Spleen (tissue), 11 donors: ENCODE data around the gene MMAB. TPM values are rescaled to one million over a fixed set of nuclear protein-coding genes. Genes with fewer than 3 reads are reported as not detected.

Source experiments
- DNase-seq: peaks from one replicate; pipeline ENCODE4 v3.0.0-alpha.2; 2020
- H3K27ac ChIP-seq, 8 donors: fragments of 200-600 bp; sonication (generic) in 7 of 8; 1 replicate in 4 of 8; 2 replicates in 4 of 8; pipeline versions ENCODE4 v1.5.0 to v1.8.0; 2016 to 2021; ENCODE audit warnings: inconsistent platforms in 4 of 8, mild to moderate bottlenecking in 4 of 8, moderate library complexity in 1 of 8
- H3K27me3 ChIP-seq, 7 donors: fragments of 200-600 bp; sonication (generic) in 6 of 7; replicated peaks in 1 of 7; 1 replicate in 4 of 7; 2 replicates in 3 of 7; pipeline versions ENCODE4 v1.5.0 to v1.8.0; 2016 to 2021; ENCODE audit warnings: inconsistent platforms in 3 of 7, mild to moderate bottlenecking in 1 of 7
- H3K36me3 ChIP-seq, 6 donors: fragments of 200-600 bp; sonication (generic) in 5 of 6; 1 replicate in 4 of 6; 2 replicates in 2 of 6; pipeline versions ENCODE4 v1.5.0 to v1.8.0; 2016 to 2021; ENCODE audit warnings: inconsistent platforms in 2 of 6
- H3K4me1 ChIP-seq, 6 donors: fragments of 200-600 bp; sonication (generic) in 5 of 6; 1 replicate in 3 of 6; 2 replicates in 3 of 6; pipeline versions ENCODE4 v1.5.0 to v1.8.0; 2016 to 2021; ENCODE audit warnings: inconsistent platforms in 3 of 6
- H3K4me3 ChIP-seq, 8 donors: fragments of 200-600 bp; sonication (generic) in 7 of 8; 1 replicate in 4 of 8; 2 replicates in 4 of 8; pipeline versions ENCODE4 v1.5.0 to v1.8.0; 2016 to 2021; ENCODE audit warnings: inconsistent platforms in 4 of 8, mild to moderate bottlenecking in 4 of 8, moderate library complexity in 2 of 8
- H3K9me3 ChIP-seq, 8 donors: fragments of 200-600 bp; sonication (generic) in 7 of 8; 1 replicate in 4 of 8; 2 replicates in 4 of 8; pipeline versions ENCODE4 v1.5.0 to v1.8.0; 2016 to 2021; ENCODE audit warnings: inconsistent platforms in 4 of 8
- CTCF ChIP-seq, 11 experiments: fragments of 200-600 bp in 7 of 11; fragments of 450-650 bp in 4 of 11; sonication (generic) in 4 of 11; IDR thresholded peaks in 8 of 11; conservative IDR thresholded peaks in 3 of 11; 1 replicate in 7 of 11; 2 replicates in 4 of 11; pipeline versions ENCODE4 v1.4.0 to v1.8.0; 2016 to 2021; ENCODE audit warnings: antibody characterized with exemption in 11 of 11, inconsistent platforms in 4 of 11, mild to moderate bottlenecking in 1 of 11
- POLR2A ChIP-seq, 3 donors: fragments of 450-650 bp; IDR thresholded peaks; one replicate each; pipeline ENCODE4 v1.5.1; 2017; ENCODE audit warnings: antibody characterized with exemption in 3 of 3, mild to moderate bottlenecking in 1 of 3
- POLR2AphosphoS5 ChIP-seq, 3 donors: sonication (generic); formaldehyde crosslinking; IDR thresholded peaks; one replicate each; pipeline ENCODE4 v1.5.1; 2017; ENCODE audit warnings: antibody characterized with exemption in 3 of 3
- WGBS, 5 donors: extraction: QIAGEN DNeasy Blood & Tissue Kit in 3 of 5; methylation state at CpG; one replicate each; pipeline versions ENCODE4 v1.1.5 to v1.1.7; 2013 to 2018; 5-methylcytosine and 5-hydroxymethylcytosine counted together
- intact Hi-C: fragments of 100-400 bp; cut with DNase I; formaldehyde crosslinking; loops from one replicate; pipeline ENCODE4 v1.15.0; 2023; ENCODE audit warnings: low total_unique reads
- polyA plus RNA-seq, 3 donors: library from polyadenylated mRNA; stranded (reverse); fragments of 200-250 nt; gene quantifications; one replicate each; pipeline ENCODE4 v1.2.1, GENCODE V29; 2013
- total RNA-seq, 7 donors: library from RNA; depleted of rRNA in 3 of 7; stranded (reverse); fragments of >200 nt in 3 of 7; fragmentation: NEBNext Ultra II Directional in 4 of 7; extraction: Animal tissue kit (Norgen Biotek cat#: 25700) in 4 of 7; gene quantifications; one replicate each; pipeline versions ENCODE4 v1.1.0 to v1.2.1, GENCODE V29; 2016 to 2021
- donor health status: healthy with polysubstance abuse.
- donor health status: DM: no; HTN: no; CAD: no; lungs with moderate emphysema.
- donor health status: DM: no; HTN: no; CAD: no.
- donor health status: Bipolar disorder and iron deficiency.
- donor health status: healthy.
- donor health status: DM: no; HTN: no; CAD: no.
- donor health status: DM: yes; HTN: yes; CAD: no.

Gene MMAB
- total and polyA plus RNA-seq, 10 donors: 14.5 to 41.7 (median 20.3) TPM

GRCh38 chr12:109555431-109556315 is 17.6 kb downstream of the MMAB start:
- peaks cover 0 to 11% (median 0%) of the 10 kb centered on the region in 6 donors for H3K4me1 ChIP-seq
- intact Hi-C loops: no loop called here
- 73 to 90% (median 83%) methylated on average over 17 to 18 of the region's 18 CpGs for WGBS, 5 donors

GRCh38 chr12:109554761-109555160 is 18.5 kb downstream of the MMAB start:
- H3K36me3 ChIP-seq: peaks cover 0 to 12% (median 2%) of the 10 kb centered on the region in 6 donors
- 74 to 83% (median 80%) methylated on average over 6 of the region's 6 CpGs for WGBS, 5 donors
- peaks cover 0 to 11% (median 0%) of the 10 kb centered on the region in 6 donors for H3K4me1 ChIP-seq
- H3K4me3 ChIP-seq: no peak overlapping the region
- intact Hi-C loops: no loop called here
- TF ChIP-seq POLR2AphosphoS5 (IDR thresholded peaks at IDR 0.05): no peak
- no peak for TF ChIP-seq CTCF (IDR thresholded peaks at IDR 0.05 in 8 of 11, conservative IDR thresholded peaks at IDR 0.05 in 3 of 11)
- no peak for TF ChIP-seq POLR2A (IDR thresholded peaks at IDR 0.05)
- H3K9me3 ChIP-seq: no peaks in the 10 kb centered on the region
- H3K27me3 ChIP-seq: peaks cover 0 to 13% (median 0%) of the 10 kb centered on the region in 7 donors
- H3K27ac ChIP-seq: no peak overlapping the region
- no peak for DNase-seq

More at GRCh38 chr12:109555431-109556315, 17.6 kb downstream of the MMAB start:
- Histone ChIP-seq H3K27me3 (peaks cover 0 to 4% (median 0%) of the 10 kb centered on the region in 7 donors), H3K9me3 (no peaks in the 10 kb centered on the region), H3K27ac (no peak overlapping the region), H3K4me3 (no peak overlapping the region), H3K36me3 (peaks cover 0 to 15% (median 2%) of the 10 kb centered on the region in 6 donors)
- TF ChIP-seq POLR2AphosphoS5 (IDR thresholded peaks at IDR 0.05) (no peak), POLR2A (IDR thresholded peaks at IDR 0.05) (no peak), CTCF (IDR thresholded peaks at IDR 0.05 in 8 of 11, conservative IDR thresholded peaks at IDR 0.05 in 3 of 11) (no peak)
- DNase-seq: no peak

GRCh38 chr12:109553906-109554500 is 19.3 kb downstream of the MMAB start:
- no peak for TF ChIP-seq POLR2A (IDR thresholded peaks at IDR 0.05)
- TF ChIP-seq POLR2AphosphoS5 (IDR thresholded peaks at IDR 0.05): no peak
- TF ChIP-seq CTCF (IDR thresholded peaks at IDR 0.05 in 8 of 11, conservative IDR thresholded peaks at IDR 0.05 in 3 of 11): no peak
- Histone ChIP-seq H3K4me1 (peaks cover 0 to 11% (median 0%) of the 10 kb centered on the region in 6 donors), H3K9me3 (no peaks in the 10 kb centered on the region), H3K27ac (no peak overlapping the region), H3K27me3 (peaks cover 0 to 18% (median 5%) of the 10 kb centered on the region in 7 donors), H3K4me3 (no peak overlapping the region), H3K36me3 (peaks cover 0 to 12% (median 2%) of the 10 kb centered on the region in 6 donors)
- WGBS, 5 donors: 72 to 80% (median 76%) methylated on average over 16 of the region's 16 CpGs
- intact Hi-C loops: no loop called here
- DNase-seq: no peak

GRCh38 chr12:109553483-109553882 is 19.8 kb downstream of the MMAB start:
- 84 to 94% (median 91%) methylated on average over 7 of the region's 7 CpGs for WGBS, 5 donors
- Histone ChIP-seq H3K36me3 (peaks cover 0 to 12% (median under 1%) of the 10 kb centered on the region in 6 donors), H3K4me1 (peaks cover 0 to 11% (median 0%) of the 10 kb centered on the region in 6 donors), H3K4me3 (no peak overlapping the region), H3K27ac (no peak overlapping the region), H3K27me3 (peaks cover 0 to 23% (median 5%) of the 10 kb centered on the region in 7 donors), H3K9me3 (no peaks in the 10 kb centered on the region)
- DNase-seq: no peak
- TF ChIP-seq POLR2A (IDR thresholded peaks at IDR 0.05) (no peak), CTCF (IDR thresholded peaks at IDR 0.05 in 8 of 11, conservative IDR thresholded peaks at IDR 0.05 in 3 of 11) (no peak), POLR2AphosphoS5 (IDR thresholded peaks at IDR 0.05) (no peak)
- intact Hi-C loops: no loop called here
